GM12878 (cell line): ENCODE measurements around the gene C16orf78. TPM values are rescaled to one million over a fixed set of nuclear protein-coding genes. Genes with fewer than 3 reads are reported as not detected.

Experiments used
- ATAC-seq: fragments of 200-7000 bp; cut with Tn5 transposase; 3 replicates; pipeline ENCODE4 v1.9.1; 2020; ENCODE audit warnings: mild to moderate bottlenecking, moderate library complexity
- BruUV-seq: library from RNA; stranded (reverse); fragments of 400-500 nt; replicated peaks from 2 replicates; lab custom pipeline; 2021; lab: Mats Ljungman, UMichigan
- CTCF ChIA-PET: fragments of 300-600 bp; sonication (Branson Sonifier 250); formaldehyde crosslinking; extraction: SDS; loops from one replicate; lab custom pipeline; 2021; ENCODE audit warnings: inconsistent platforms; lab: Yijun Ruan, JAX
- POLR2A ChIA-PET: fragments of 350-600 bp; formaldehyde crosslinking; extraction: SDS; loops from one replicate; lab custom pipeline; 2021; ENCODE audit warnings: inconsistent platforms; lab: Charles Lee
- RAD21 ChIA-PET: fragments of 300-600 bp; sonication (Branson Sonifier 250); formaldehyde crosslinking; loops from one replicate; lab custom pipeline; 2023; ENCODE audit warnings: antibody characterized with exemption; ENCODE audit not compliant: unreplicated experiment; lab: Charles Lee
- SMC1A ChIA-PET: fragments of 300-600 bp; sonication (Branson Sonifier 250); formaldehyde crosslinking; loops from one replicate; lab custom pipeline; 2023; ENCODE audit not compliant: unreplicated experiment, uncharacterized antibody; lab: Charles Lee
- DNase-seq: peaks from one replicate; pipeline ENCODE4 v3.0.0-alpha.2; 2011; ENCODE audit warnings: low read depth, low spot score
- FAIRE-seq: peaks from 3 replicates; lab custom pipeline; 2011; peaks lifted over from hg19 to GRCh38; lab: Jason Lieb, UNC
- H2AFZ ChIP-seq: 2 replicates; pipeline ENCODE4 v1.6.0; 2011; ENCODE audit warnings: low read depth, low read length, control low read depth; ENCODE audit not compliant: control insufficient read depth
- H3K27ac ChIP-seq: 2 replicates; pipeline ENCODE4 v1.5.1; 2011; ENCODE audit warnings: control low read depth; ENCODE audit not compliant: control insufficient read depth, insufficient read depth
- H3K27me3 ChIP-seq, 2 experiments: replicated peaks in 1 of 2; 2 replicates each; pipeline versions ENCODE4 v1.6.0 to v1.6.1; 2011; ENCODE audit warnings: low read length in 1 of 2; ENCODE audit not compliant: control insufficient read depth in 2 of 2, insufficient read depth in 2 of 2
- H3K36me3 ChIP-seq, 2 experiments: 2 replicates each; pipeline ENCODE4 v1.5.1; 2011; ENCODE audit warnings: low read length in 1 of 2; ENCODE audit not compliant: control insufficient read depth in 2 of 2, insufficient read depth in 2 of 2
- H3K4me1 ChIP-seq: 2 replicates; pipeline ENCODE4 v1.6.1; 2011; ENCODE audit warnings: mild to moderate bottlenecking, low read length, moderate library complexity, mixed read lengths; ENCODE audit not compliant: control insufficient read depth, insufficient read depth
- H3K4me2 ChIP-seq: 2 replicates; pipeline ENCODE4 v1.6.0; 2011; ENCODE audit warnings: control low read depth; ENCODE audit not compliant: control insufficient read depth, insufficient read depth
- H3K4me3 ChIP-seq: fragments of 200-600 bp; sonication (generic); 2 replicates; pipeline ENCODE4 v1.5.1; 2016
- H3K79me2 ChIP-seq: 2 replicates; pipeline ENCODE4 v1.6.0; 2011; ENCODE audit warnings: low read length; ENCODE audit not compliant: control insufficient read depth, insufficient read depth
- H3K9ac ChIP-seq: 2 replicates; pipeline ENCODE4 v1.8.0; 2011; ENCODE audit warnings: low read length, control low read depth, mixed read lengths; ENCODE audit not compliant: control insufficient read depth, insufficient read depth
- H3K9me3 ChIP-seq: replicated peaks from 3 replicates; pipeline ENCODE4 v1.5.1; 2011; ENCODE audit warnings: mild to moderate bottlenecking, low read length; ENCODE audit not compliant: control insufficient read depth, insufficient read depth
- H4K20me1 ChIP-seq: 2 replicates; pipeline ENCODE4 v1.6.0; 2011; ENCODE audit not compliant: control insufficient read depth, insufficient read depth
- HCFC1 ChIP-seq: fragments of 150-350 bp; IDR thresholded peaks from 2 replicates; pipeline ENCODE4 v1.6.1; 2014; ENCODE audit warnings: low read length
- WGBS: methylation state at CpG from one replicate; pipeline ENCODE4 v1.1.6; 2016; ENCODE audit warnings: low lambda C conversion rate; ENCODE audit not compliant: insufficient replicate concordance, insufficient coverage; ENCODE audit errors: missing lambda C conversion rate; 5-methylcytosine and 5-hydroxymethylcytosine counted together
- in situ Hi-C: fragments of 300-500 bp; cut with MboI; formaldehyde crosslinking; loops from 9 replicates; pipeline ENCODE4 v1.14.3; 2018; ENCODE audit warnings: mixed read lengths
- intact Hi-C: fragments of 100-400 bp; cut with micrococcal nuclease; formaldehyde crosslinking; loops from one replicate; pipeline ENCODE4 v1.14.2; 2022; ENCODE audit not compliant: unreplicated experiment
- polyA plus RNA-seq, 11 experiments: library from polyadenylated mRNA; depleted of rRNA in 4 of 11; unstranded in 6 of 11; stranded (reverse) in 5 of 11; fragments of >200 nt; fragmentation: Nextera tagmentation in 4 of 11; fragmentation: Illumina TruSeq in 1 of 11; extraction: Ambion mirVana in 4 of 11; extraction: Trizol in 1 of 11; gene quantifications; 1 replicate in 1 of 11; 2 replicates in 10 of 11; pipeline versions ENCODE4 v1.2.1 to v1.2.3, GENCODE V29; 2011 to 2016; ENCODE audit warnings: inconsistent platforms in 2 of 11, missing spikeins in 2 of 11, low read depth in 1 of 11
- total RNA-seq, 4 experiments: library from RNA; depleted of rRNA in 3 of 4; stranded (reverse); fragments of >200 nt in 3 of 4; fragmentation: Illumina TruSeq in 1 of 4; extraction: Trizol in 1 of 4; gene quantifications; 2 replicates each; pipeline versions ENCODE4 v1.2.1 to v1.2.3, GENCODE V29; 2013 to 2021
- TF ChIP-seq, protein P1 (sequence below): IDR thresholded peaks from 2 replicates; pipeline ENCODE4 v1.6.1; 2012; ENCODE audit warnings: low read depth, low read length, improper control_type of control experiment
- TF ChIP-seq, protein P2 (sequence below): fragments of 450-650 bp; IDR thresholded peaks from 2 replicates; pipeline ENCODE4 v1.6.1; 2017; ENCODE audit warnings: mild to moderate bottlenecking
- TF ChIP-seq, protein P3 (sequence below): fragments of 150-350 bp; IDR thresholded peaks from 2 replicates; pipeline ENCODE4 v1.6.1; 2016; ENCODE audit warnings: low read depth, low read length

Gene C16orf78
- total and polyA plus RNA-seq, 10 of the 15 experiments (the other 5 are each of a cell fraction or from before 2014, with no cell fraction given), result not detected

DNA sequence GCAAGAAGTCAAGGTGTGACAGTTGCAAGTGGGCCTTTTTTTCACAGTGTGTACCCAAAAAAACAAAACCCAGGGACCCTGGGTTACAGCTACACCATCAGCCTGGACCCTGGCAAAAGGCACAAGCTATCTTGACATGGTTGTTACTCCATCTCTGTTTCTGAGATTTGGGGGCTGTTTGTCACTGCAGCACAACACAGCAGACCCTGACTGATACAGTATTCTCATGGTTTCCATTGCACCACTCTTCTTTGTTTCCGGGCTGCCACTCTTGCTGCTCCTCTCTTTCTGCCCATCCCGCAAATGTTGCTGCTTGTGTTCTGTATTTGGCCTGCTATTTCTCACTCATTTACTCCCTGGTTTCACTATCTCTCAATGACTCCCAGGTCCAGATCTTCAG lies 55.2 kb downstream of the C16orf78 start:
- ChIA-PET POLR2A (no interaction called here), RAD21 (no interaction called here), CTCF (interaction anchor here (0.7 kb wide), 1 partner anchor 9 kb away, joined by 3 read pairs; no protein-coding TSS in a partner anchor), SMC1A (no interaction called here)
- Histone ChIP-seq H3K4me3 (no peak overlapping the region), H3K9me3 (no peaks in the 10 kb centered on the region), H3K4me2 (no peak overlapping the region), H3K36me3 (no peaks in the 10 kb centered on the region), H3K27me3 (no peaks in the 10 kb centered on the region; a peak in 2 of 4 replicates), H3K9ac (no peak overlapping the region), H4K20me1 (no peaks in the 10 kb centered on the region), H2AFZ (no peak overlapping the region), H3K79me2 (no peaks in the 10 kb centered on the region), H3K27ac (no peak overlapping the region), H3K4me1 (no peaks in the 10 kb centered on the region)
- in situ Hi-C loops (no loop called here), intact Hi-C loops (no loop called here)
- WGBS, result 71% methylated on average over 2 of the region's 2 CpGs
- no TSS peak for BruUV-seq
- TF ChIP-seq, protein P1, sequence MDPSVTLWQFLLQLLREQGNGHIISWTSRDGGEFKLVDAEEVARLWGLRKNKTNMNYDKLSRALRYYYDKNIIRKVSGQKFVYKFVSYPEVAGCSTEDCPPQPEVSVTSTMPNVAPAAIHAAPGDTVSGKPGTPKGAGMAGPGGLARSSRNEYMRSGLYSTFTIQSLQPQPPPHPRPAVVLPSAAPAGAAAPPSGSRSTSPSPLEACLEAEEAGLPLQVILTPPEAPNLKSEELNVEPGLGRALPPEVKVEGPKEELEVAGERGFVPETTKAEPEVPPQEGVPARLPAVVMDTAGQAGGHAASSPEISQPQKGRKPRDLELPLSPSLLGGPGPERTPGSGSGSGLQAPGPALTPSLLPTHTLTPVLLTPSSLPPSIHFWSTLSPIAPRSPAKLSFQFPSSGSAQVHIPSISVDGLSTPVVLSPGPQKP, result no peak
- no peak for TF ChIP-seq HCFC1
- TF ChIP-seq, protein P2, sequence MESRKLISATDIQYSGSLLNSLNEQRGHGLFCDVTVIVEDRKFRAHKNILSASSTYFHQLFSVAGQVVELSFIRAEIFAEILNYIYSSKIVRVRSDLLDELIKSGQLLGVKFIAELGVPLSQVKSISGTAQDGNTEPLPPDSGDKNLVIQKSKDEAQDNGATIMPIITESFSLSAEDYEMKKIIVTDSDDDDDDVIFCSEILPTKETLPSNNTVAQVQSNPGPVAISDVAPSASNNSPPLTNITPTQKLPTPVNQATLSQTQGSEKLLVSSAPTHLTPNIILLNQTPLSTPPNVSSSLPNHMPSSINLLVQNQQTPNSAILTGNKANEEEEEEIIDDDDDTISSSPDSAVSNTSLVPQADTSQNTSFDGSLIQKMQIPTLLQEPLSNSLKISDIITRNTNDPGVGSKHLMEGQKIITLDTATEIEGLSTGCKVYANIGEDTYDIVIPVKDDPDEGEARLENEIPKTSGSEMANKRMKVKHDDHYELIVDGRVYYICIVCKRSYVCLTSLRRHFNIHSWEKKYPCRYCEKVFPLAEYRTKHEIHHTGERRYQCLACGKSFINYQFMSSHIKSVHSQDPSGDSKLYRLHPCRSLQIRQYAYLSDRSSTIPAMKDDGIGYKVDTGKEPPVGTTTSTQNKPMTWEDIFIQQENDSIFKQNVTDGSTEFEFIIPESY, result no peak
- TF ChIP-seq, protein P3, sequence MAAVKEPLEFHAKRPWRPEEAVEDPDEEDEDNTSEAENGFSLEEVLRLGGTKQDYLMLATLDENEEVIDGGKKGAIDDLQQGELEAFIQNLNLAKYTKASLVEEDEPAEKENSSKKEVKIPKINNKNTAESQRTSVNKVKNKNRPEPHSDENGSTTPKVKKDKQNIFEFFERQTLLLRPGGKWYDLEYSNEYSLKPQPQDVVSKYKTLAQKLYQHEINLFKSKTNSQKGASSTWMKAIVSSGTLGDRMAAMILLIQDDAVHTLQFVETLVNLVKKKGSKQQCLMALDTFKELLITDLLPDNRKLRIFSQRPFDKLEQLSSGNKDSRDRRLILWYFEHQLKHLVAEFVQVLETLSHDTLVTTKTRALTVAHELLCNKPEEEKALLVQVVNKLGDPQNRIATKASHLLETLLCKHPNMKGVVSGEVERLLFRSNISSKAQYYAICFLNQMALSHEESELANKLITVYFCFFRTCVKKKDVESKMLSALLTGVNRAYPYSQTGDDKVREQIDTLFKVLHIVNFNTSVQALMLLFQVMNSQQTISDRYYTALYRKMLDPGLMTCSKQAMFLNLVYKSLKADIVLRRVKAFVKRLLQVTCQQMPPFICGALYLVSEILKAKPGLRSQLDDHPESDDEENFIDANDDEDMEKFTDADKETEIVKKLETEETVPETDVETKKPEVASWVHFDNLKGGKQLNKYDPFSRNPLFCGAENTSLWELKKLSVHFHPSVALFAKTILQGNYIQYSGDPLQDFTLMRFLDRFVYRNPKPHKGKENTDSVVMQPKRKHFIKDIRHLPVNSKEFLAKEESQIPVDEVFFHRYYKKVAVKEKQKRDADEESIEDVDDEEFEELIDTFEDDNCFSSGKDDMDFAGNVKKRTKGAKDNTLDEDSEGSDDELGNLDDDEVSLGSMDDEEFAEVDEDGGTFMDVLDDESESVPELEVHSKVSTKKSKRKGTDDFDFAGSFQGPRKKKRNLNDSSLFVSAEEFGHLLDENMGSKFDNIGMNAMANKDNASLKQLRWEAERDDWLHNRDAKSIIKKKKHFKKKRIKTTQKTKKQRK, result no peak
- FAIRE-seq, result no peak
- no peak for DNase-seq
- no peak for ATAC-seq
